ENCODE measurements around the gene ABCC4. TPM values are rescaled to one million over a fixed set of nuclear protein-coding genes. Genes with fewer than 3 reads are reported as not detected.

The ABCC4 gene
- total RNA-seq, 1 experiment from 2014 or later: 26.3 TPM

DNA sequence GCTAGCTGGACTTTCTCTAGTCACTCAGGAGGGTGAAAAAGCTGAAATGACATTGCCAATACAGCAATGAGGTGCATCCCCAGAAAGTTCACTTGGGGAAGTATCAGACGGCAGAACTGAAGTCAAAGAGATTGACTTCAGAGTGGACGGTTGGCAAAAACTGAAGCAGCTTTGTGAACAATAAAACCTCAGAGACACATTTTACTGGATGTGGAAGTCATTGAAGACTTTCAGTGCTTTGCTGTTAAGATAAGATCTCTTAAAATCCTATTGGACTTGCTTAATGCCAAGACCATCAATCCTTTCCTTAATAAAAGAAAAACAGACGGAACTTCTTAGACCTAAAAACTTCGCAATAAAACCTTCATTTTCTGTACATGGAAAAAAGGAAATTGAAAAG, 103.7 kb downstream of the ABCC4 start:
- H3K36me3 ChIP-seq (ENCODE audit: control insufficient read depth in 1 of 2, insufficient read depth in 2 of 2, low read length in 2 of 2): no peaks in the 10 kb centered on the region; a peak in 2 of 4 replicates
- intact Hi-C loops (cut with micrococcal nuclease): no loop called here
- no peak overlapping the region for H3K4me2 ChIP-seq (ENCODE audit: low read length)
- peaks cover 15% of the 10 kb centered on the region; the same call in 1 of the 2 replicates for H3K79me2 ChIP-seq (ENCODE audit: insufficient read depth, low read length)
- ChIA-PET RAD21 (ENCODE audit: low non-redundant PET in 1 of 2, low total read pairs in 2 of 2, uncharacterized antibody in 2 of 2, unreplicated experiment in 2 of 2) (no interaction called here), CTCF (interaction anchor here (1.4 kb wide), 1 partner anchor 201 kb away, joined by 3 read pairs; no protein-coding TSS in a partner anchor), POLR2A (no interaction called here)
- H2AFZ ChIP-seq (ENCODE audit: low read depth, low read length, poor library complexity, severe bottlenecking): no peak overlapping the region
- H3K9ac ChIP-seq (ENCODE audit: low read length): no peak overlapping the region
- TF ChIP-seq EGR1 (IDR thresholded peaks at IDR 0.05; ENCODE audit: low read depth): no peak
- TF ChIP-seq TCF7L2 (IDR thresholded peaks at IDR 0.05; ENCODE audit: borderline replicate concordance, extremely low read depth, insufficient read depth, insufficient read length): no peak
- no peak for TF ChIP-seq POLR2AphosphoS5 (IDR thresholded peaks at IDR 0.05; ENCODE audit: low read depth, low read length)
- TF ChIP-seq CEBPB (IDR thresholded peaks at IDR 0.05; ENCODE audit: low read depth): no peak
- no peak for TF ChIP-seq ELF1 (IDR thresholded peaks at IDR 0.05; ENCODE audit: borderline replicate concordance, low read depth)
- no peak for TF ChIP-seq RAD21 (IDR thresholded peaks at IDR 0.05; ENCODE audit: low read depth)
- TF ChIP-seq FOSL1 (IDR thresholded peaks at IDR 0.05; ENCODE audit: low read depth): no peak
- TF ChIP-seq, protein P1, sequence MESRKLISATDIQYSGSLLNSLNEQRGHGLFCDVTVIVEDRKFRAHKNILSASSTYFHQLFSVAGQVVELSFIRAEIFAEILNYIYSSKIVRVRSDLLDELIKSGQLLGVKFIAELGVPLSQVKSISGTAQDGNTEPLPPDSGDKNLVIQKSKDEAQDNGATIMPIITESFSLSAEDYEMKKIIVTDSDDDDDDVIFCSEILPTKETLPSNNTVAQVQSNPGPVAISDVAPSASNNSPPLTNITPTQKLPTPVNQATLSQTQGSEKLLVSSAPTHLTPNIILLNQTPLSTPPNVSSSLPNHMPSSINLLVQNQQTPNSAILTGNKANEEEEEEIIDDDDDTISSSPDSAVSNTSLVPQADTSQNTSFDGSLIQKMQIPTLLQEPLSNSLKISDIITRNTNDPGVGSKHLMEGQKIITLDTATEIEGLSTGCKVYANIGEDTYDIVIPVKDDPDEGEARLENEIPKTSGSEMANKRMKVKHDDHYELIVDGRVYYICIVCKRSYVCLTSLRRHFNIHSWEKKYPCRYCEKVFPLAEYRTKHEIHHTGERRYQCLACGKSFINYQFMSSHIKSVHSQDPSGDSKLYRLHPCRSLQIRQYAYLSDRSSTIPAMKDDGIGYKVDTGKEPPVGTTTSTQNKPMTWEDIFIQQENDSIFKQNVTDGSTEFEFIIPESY (IDR thresholded peaks at IDR 0.05; ENCODE audit: extremely low read depth, insufficient replicate concordance, low read length): no peak
- no peak for TF ChIP-seq SIN3A (IDR thresholded peaks at IDR 0.05; ENCODE audit: low read depth)
- TF ChIP-seq EZH2 (IDR thresholded peaks at IDR 0.05): no peak
- TF ChIP-seq SP1 (IDR thresholded peaks at IDR 0.05; ENCODE audit: low read depth): no peak
- TF ChIP-seq POLR2A (IDR thresholded peaks at IDR 0.05; ENCODE audit: borderline replicate concordance, extremely low read depth, insufficient read depth, insufficient read length): no peak
- TF ChIP-seq MAX (IDR thresholded peaks at IDR 0.05): no peak
- no peak for TF ChIP-seq ATF3 (IDR thresholded peaks at IDR 0.05)
- H3K9me3 ChIP-seq (ENCODE audit: control insufficient read depth in 1 of 2, insufficient read depth in 1 of 2, low read depth in 1 of 2, low read length in 2 of 2): no peaks in the 10 kb centered on the region
- no peaks in the 10 kb centered on the region for H3K9me2 ChIP-seq (ENCODE audit: insufficient read depth)
- H4K20me1 ChIP-seq (ENCODE audit: insufficient read depth): no peaks in the 10 kb centered on the region
- no peaks in the 10 kb centered on the region for H3K4me1 ChIP-seq (ENCODE audit: control insufficient read depth in 1 of 2, insufficient read depth in 2 of 2, low read length in 2 of 2)
- ATAC-seq (no peak), DNase-seq (ENCODE audit: low read depth, low spot score) (no peak)
- H3K4me3 ChIP-seq (replicated peaks in 1 of 2; ENCODE audit: low read depth in 1 of 2, low read length in 2 of 2): no peak overlapping the region
- no TSS peak for BruUV-seq (replicated peaks)
- H3K27ac ChIP-seq (ENCODE audit: low read depth, low read length): no peak overlapping the region
- H3K27me3 ChIP-seq (ENCODE audit: insufficient read depth, low read length): no peaks in the 10 kb centered on the region
